HepG2 (cell line): ENCODE results near the gene TNKS1BP1. TPM values are rescaled to one million over a fixed set of nuclear protein-coding genes. Genes with fewer than 3 reads are reported as not detected.

Source experiments
- ATAC-seq: fragments of 200-7000 bp; cut with Tn5 transposase; 3 replicates; pipeline ENCODE4 v1.9.1; 2020; ENCODE audit warnings: mild to moderate bottlenecking, moderate library complexity
- BruUV-seq: library from RNA; stranded (reverse); fragments of 400-500 nt; replicated peaks from 2 replicates; lab custom pipeline; 2021; lab: Mats Ljungman, UMichigan
- CTCF ChIA-PET: fragments of 300-600 bp; formaldehyde crosslinking; extraction: SDS; loops from one replicate; lab custom pipeline; 2021; ENCODE audit warnings: low total read pairs, inconsistent platforms, low intra/inter-chr PET ratio; lab: Yijun Ruan, JAX
- POLR2A ChIA-PET: fragments of 350-600 bp; sonication (Branson Sonifier 250); formaldehyde crosslinking; loops from one replicate; lab custom pipeline; 2020; ENCODE audit warnings: antibody characterized with exemption, inconsistent platforms; lab: Yijun Ruan, JAX
- DNase-seq: peaks from one replicate; pipeline ENCODE4 v3.0.0-alpha.2; 2015; ENCODE audit warnings: low spot score
- FAIRE-seq: peaks from 3 replicates; lab custom pipeline; 2011; peaks lifted over from hg19 to GRCh38; lab: Jason Lieb, UNC
- H2AFZ ChIP-seq: one replicate; pipeline ENCODE4 v1.6.1; 2011; ENCODE audit warnings: low read length, inconsistent platforms
- H3K27ac ChIP-seq: fragments of 300-600 bp; 3 replicates; pipeline ENCODE4 v1.8.0; 2011; ENCODE audit warnings: mixed run types, mild to moderate bottlenecking, mixed read lengths, low read length, inconsistent platforms; ENCODE audit not compliant: insufficient read depth; ENCODE audit errors: extremely low read length
- H3K27me3 ChIP-seq, 2 experiments: fragments of 200-600 bp in 1 of 2; 2 replicates in 1 of 2; 3 replicates in 1 of 2; pipeline versions ENCODE4 v1.6.0 to v1.8.0; 2011; ENCODE audit warnings: low read length in 2 of 2, mild to moderate bottlenecking in 2 of 2, moderate library complexity in 2 of 2, inconsistent platforms in 1 of 2; ENCODE audit not compliant: insufficient read depth in 2 of 2, control insufficient read depth in 1 of 2
- H3K36me3 ChIP-seq, 2 experiments: fragments of 200-600 bp in 1 of 2; replicated peaks in 1 of 2; 2 replicates in 1 of 2; 3 replicates in 1 of 2; pipeline versions ENCODE4 v1.5.1 to v1.8.0; 2011; ENCODE audit warnings: low read length in 2 of 2, inconsistent platforms in 1 of 2; ENCODE audit not compliant: insufficient read depth in 2 of 2, control insufficient read depth in 1 of 2
- H3K4me1 ChIP-seq: 2 replicates; pipeline ENCODE4 v1.5.1; 2012; ENCODE audit warnings: low read length, inconsistent platforms; ENCODE audit not compliant: insufficient read depth
- H3K4me2 ChIP-seq: 2 replicates; pipeline ENCODE4 v1.6.0; 2011; ENCODE audit warnings: low read depth, low read length, inconsistent platforms
- H3K4me3 ChIP-seq, 3 experiments: fragments of 200-600 bp in 1 of 3; sonication (generic), shearing (Covaris generic) in 1 of 3; replicated peaks in 1 of 3; 2 replicates each; pipeline ENCODE4 v1.5.1; 2011 to 2016; ENCODE audit warnings: low read length in 3 of 3, inconsistent platforms in 2 of 3, low read depth in 2 of 3, mild to moderate bottlenecking in 2 of 3, control low read depth in 1 of 3, mixed read lengths in 1 of 3; ENCODE audit not compliant: insufficient read depth in 1 of 3
- H3K79me2 ChIP-seq: one replicate; pipeline ENCODE4 v1.6.1; 2011; ENCODE audit warnings: low read length, inconsistent platforms; ENCODE audit not compliant: insufficient read depth
- H3K9ac ChIP-seq: 2 replicates; pipeline ENCODE4 v1.6.0; 2011; ENCODE audit warnings: mild to moderate bottlenecking, low read depth, low read length, inconsistent platforms; ENCODE audit not compliant: insufficient read depth
- H3K9me3 ChIP-seq: 2 replicates; pipeline ENCODE4 v1.5.1; 2012; ENCODE audit warnings: mild to moderate bottlenecking, low read length
- H4K20me1 ChIP-seq: 2 replicates; pipeline ENCODE4 v1.6.0; 2011; ENCODE audit warnings: inconsistent platforms, mild to moderate bottlenecking, low read length, moderate library complexity; ENCODE audit not compliant: insufficient read depth
- DMAP1 ChIP-seq: IDR thresholded peaks from 2 replicates; pipeline ENCODE4 v1.6.1; 2016
- MZF1 ChIP-seq: sonication (generic); formaldehyde crosslinking; IDR thresholded peaks from 2 replicates; pipeline ENCODE4 v1.8.1; 2023; ENCODE audit warnings: mild to moderate bottlenecking, missing genetic modification reagents, borderline replicate concordance
- NCOA1 ChIP-seq: sonication (generic); formaldehyde crosslinking; IDR thresholded peaks from 2 replicates; pipeline ENCODE4 v1.9.0; 2021; ENCODE audit warnings: missing genetic modification reagents
- NFAT5 ChIP-seq: sonication (generic); formaldehyde crosslinking; IDR thresholded peaks from 2 replicates; pipeline ENCODE4 v1.4.0; 2020; ENCODE audit warnings: missing genetic modification reagents
- ONECUT2 ChIP-seq: sonication (generic); formaldehyde crosslinking; IDR thresholded peaks from 2 replicates; pipeline ENCODE4 v1.4.0; 2020; ENCODE audit warnings: missing genetic modification reagents
- REPIN1 ChIP-seq: sonication (generic); formaldehyde crosslinking; IDR thresholded peaks from 2 replicates; pipeline ENCODE4 v1.8.0; 2022; ENCODE audit warnings: missing genetic modification reagents, low read depth, mild to moderate bottlenecking, borderline replicate concordance
- U2AF1 ChIP-seq: fragments of 200-400 bp; formaldehyde crosslinking; optimal IDR thresholded peaks from 2 replicates; pipeline ENCODE3; 2017; ENCODE audit warnings: mild to moderate bottlenecking, low read depth, low read length
- ZBTB2 ChIP-seq: sonication (generic); formaldehyde crosslinking; IDR thresholded peaks from 2 replicates; pipeline ENCODE4 v1.8.0; 2022; ENCODE audit warnings: low read depth, missing genetic modification reagents
- ZNF205 ChIP-seq: IDR thresholded peaks from 2 replicates; pipeline ENCODE4 v1.6.1; 2018; ENCODE audit warnings: missing biosample characterization, missing genetic modification reagents
- ZNF225 ChIP-seq: sonication (generic); formaldehyde crosslinking; IDR thresholded peaks from 2 replicates; pipeline ENCODE4 v1.4.0; 2020; ENCODE audit warnings: mild to moderate bottlenecking, missing genetic modification reagents
- ZNF451 ChIP-seq: sonication (generic); formaldehyde crosslinking; IDR thresholded peaks from 2 replicates; pipeline ENCODE4 v1.5.0; 2020; ENCODE audit warnings: mild to moderate bottlenecking, missing genetic modification reagents
- ZNF512 ChIP-seq: sonication (generic); formaldehyde crosslinking; IDR thresholded peaks from 2 replicates; pipeline ENCODE4 v1.4.0; 2020; ENCODE audit warnings: mild to moderate bottlenecking, missing genetic modification reagents
- ZNF557 ChIP-seq: sonication (generic); formaldehyde crosslinking; IDR thresholded peaks from 2 replicates; pipeline ENCODE4 v1.4.0; 2020; ENCODE audit warnings: missing genetic modification reagents
- ZNF674 ChIP-seq: sonication (generic); formaldehyde crosslinking; IDR thresholded peaks from 2 replicates; pipeline ENCODE4 v1.5.0; 2020; ENCODE audit warnings: low read depth, mild to moderate bottlenecking, missing genetic modification reagents
- WGBS: methylation state at CpG from one replicate; pipeline ENCODE4 v1.1.6; 2017; ENCODE audit warnings: low lambda C conversion rate; 5-methylcytosine and 5-hydroxymethylcytosine counted together
- in situ Hi-C: cut with HindIII; loops from 2 replicates; pipeline ENCODE4 v1.10.0; 2017; ENCODE audit warnings: low pct_unique_long_range_greater_than_20kb; ENCODE audit not compliant: extremely low pct_ligation_motif_present
- intact Hi-C: fragments of 100-400 bp; cut with micrococcal nuclease; formaldehyde crosslinking; loops from one replicate; pipeline ENCODE4 v1.10.0; 2022; ENCODE audit not compliant: unreplicated experiment
- polyA plus RNA-seq, 8 experiments: library from polyadenylated mRNA; depleted of rRNA in 3 of 8; stranded (reverse) in 7 of 8; unstranded in 1 of 8; fragments of >200 nt; fragmentation: Illumina TruSeq in 4 of 8; extraction: Trizol in 4 of 8; gene quantifications; 2 replicates each; pipeline versions ENCODE4 v1.2.1 to v1.2.3, GENCODE V29; 2011 to 2016; ENCODE audit warnings: low read depth in 4 of 8, missing spikeins in 1 of 8, mixed read lengths in 1 of 8; ENCODE audit not compliant: insufficient read depth in 1 of 8
- total RNA-seq, 5 experiments: library from RNA; depleted of rRNA; stranded (reverse); fragments of >200 nt; fragmentation: Illumina TruSeq; extraction: Trizol; gene quantifications; 2 replicates each; pipeline ENCODE4 v1.2.3, GENCODE V29; 2016; ENCODE audit warnings: low read depth in 1 of 5

Gene TNKS1BP1
- total and polyA plus RNA-seq, 2 of the 13 experiments (the other 11 are each of a cell fraction or from before 2014, with no cell fraction given) = 13.7 to 15.0 TPM

- TF ChIP-seq ZNF225 = no peak
Observed at GRCh38 chr11:57279116-57279515, 45.6 kb downstream of the TNKS1BP1 start (continued).

GRCh38 chr11:57278721-57279095 lies 46.0 kb downstream of the TNKS1BP1 start:
- H3K36me3 ChIP-seq = no peaks in the 10 kb centered on the region
- H2AFZ ChIP-seq = no peak overlapping the region
- no peak for FAIRE-seq
- peaks cover 0 to 8% of the 10 kb centered on the region in 2 experiments; a peak in 2 of 5 replicates for H3K27me3 ChIP-seq
- intact Hi-C loops = loop anchor here (5.0 kb wide), 1 partner anchor 69 kb away; no protein-coding TSS in a partner anchor
- TF ChIP-seq ZNF205 (no peak), NCOA1 (CRISPR knock-in tag) (no peak), U2AF1 (no peak), ZNF674 (CRISPR knock-in tag) (no peak), ZNF512 (CRISPR knock-in tag) (no peak), MZF1 (CRISPR knock-in tag) (no peak), ONECUT2 (CRISPR knock-in tag) (no peak), DMAP1 (CRISPR knock-in tag) (no peak), REPIN1 (no peak), NFAT5 (no peak), ZNF451 (CRISPR knock-in tag) (no peak), ZNF557 (CRISPR knock-in tag) (no peak), ZBTB2 (CRISPR knock-in tag) (no peak)
- in situ Hi-C loops = no loop called here
- no peaks in the 10 kb centered on the region for H4K20me1 ChIP-seq
- no peak for ATAC-seq
- DNase-seq = no peak
- no TSS peak for BruUV-seq
- no peak overlapping the region for H3K4me3 ChIP-seq
- H3K4me2 ChIP-seq = no peak overlapping the region
- H3K27ac ChIP-seq = no peak overlapping the region
- ChIA-PET CTCF (no interaction called here), POLR2A (interaction anchor here (0.6 kb wide), 1 partner anchor 57 kb away, joined by 3 read pairs; the partner anchor contains the start of gene SSRP1)
- H3K79me2 ChIP-seq = no peaks in the 10 kb centered on the region
- H3K4me1 ChIP-seq = 0 out of 2 replicates have a peak, but pooled peaks cover 5% of the 10 kb centered on the region
- no peak overlapping the region for H3K9ac ChIP-seq
- H3K9me3 ChIP-seq = 0 out of 2 replicates have a peak, but pooled peaks cover under 1% of the 10 kb centered on the region
- 33% methylated on average over 7 of the region's 7 CpGs for WGBS
